GM23248 (cell line): Measurements from ENCODE around the gene KREMEN2. TPM values are rescaled to one million over a fixed set of nuclear protein-coding genes. Genes with fewer than 3 reads are reported as not detected.
"Not testable (repeated sequence)": the region's sequence is repeated elsewhere in the genome, so short reads cannot be mapped to it uniquely, and the experiment has no call there.

Source experiments
- DNase-seq: peaks from one replicate; pipeline ENCODE4 v3.0.0-alpha.2; 2015
- H2AFZ ChIP-seq: fragments of 200-600 bp; sonication (generic); 2 replicates; pipeline ENCODE4 v1.6.1; 2016; ENCODE audit warnings: antibody characterized with exemption
- H3F3A ChIP-seq: fragments of 200-600 bp; sonication (generic); 2 replicates; pipeline ENCODE4 v1.6.1; 2016; ENCODE audit warnings: mild to moderate bottlenecking, antibody characterized with exemption, mixed run types; ENCODE audit not compliant: insufficient read depth
- H3K27ac ChIP-seq: fragments of 200-600 bp; sonication (generic); 2 replicates; pipeline ENCODE4 v1.5.1; 2016; ENCODE audit warnings: mild to moderate bottlenecking
- H3K27me3 ChIP-seq: fragments of 200-600 bp; sonication (generic); replicated peaks from 2 replicates; pipeline ENCODE4 v1.6.1; 2016; ENCODE audit warnings: mild to moderate bottlenecking; ENCODE audit not compliant: insufficient read depth
- H3K36me3 ChIP-seq: fragments of 200-600 bp; sonication (generic); 2 replicates; pipeline ENCODE4 v1.6.1; 2016; ENCODE audit warnings: low read depth, mild to moderate bottlenecking
- H3K4me1 ChIP-seq: fragments of 200-600 bp; sonication (generic); 2 replicates; pipeline ENCODE4 v1.6.1; 2016; ENCODE audit warnings: mild to moderate bottlenecking; ENCODE audit not compliant: insufficient read depth
- H3K4me2 ChIP-seq: fragments of 200-600 bp; sonication (generic); one replicate; pipeline ENCODE4 v1.6.1; 2016; ENCODE audit warnings: mild to moderate bottlenecking; ENCODE audit not compliant: unreplicated experiment
- H3K4me3 ChIP-seq: fragments of 200-600 bp; sonication (generic); 2 replicates; pipeline ENCODE4 v1.5.1; 2016; ENCODE audit warnings: mild to moderate bottlenecking
- H3K79me2 ChIP-seq: fragments of 200-600 bp; sonication (generic); 2 replicates; pipeline ENCODE4 v1.6.1; 2016; ENCODE audit warnings: mild to moderate bottlenecking; ENCODE audit not compliant: insufficient read depth
- H3K9ac ChIP-seq: fragments of 200-600 bp; sonication (generic); 2 replicates; pipeline ENCODE4 v1.6.1; 2016; ENCODE audit warnings: mild to moderate bottlenecking
- H3K9me2 ChIP-seq: fragments of 200-600 bp; sonication (generic); 2 replicates; pipeline ENCODE4 v1.6.1; 2016; ENCODE audit warnings: mixed run types, mild to moderate bottlenecking, moderate library complexity; ENCODE audit not compliant: insufficient read depth
- H3K9me3 ChIP-seq: fragments of 200-600 bp; sonication (generic); one replicate; pipeline ENCODE4 v1.6.1; 2017; ENCODE audit warnings: low read depth
- H4K20me1 ChIP-seq: fragments of 200-600 bp; sonication (generic); 2 replicates; pipeline ENCODE4 v1.6.0; 2016; ENCODE audit not compliant: insufficient read depth
- EZH2 ChIP-seq: fragments of 200-600 bp; sonication (generic); IDR thresholded peaks from 2 replicates; pipeline ENCODE4 v1.6.1; 2018; ENCODE audit warnings: antibody characterized with exemption, mild to moderate bottlenecking; ENCODE audit not compliant: insufficient read depth, poor library complexity, severe bottlenecking
- EZH2phosphoT487 ChIP-seq: fragments of 200-600 bp; sonication (generic); IDR thresholded peaks from 2 replicates; pipeline ENCODE4 v1.6.1; 2018; ENCODE audit warnings: antibody characterized with exemption, moderate library complexity, mild to moderate bottlenecking, low read depth; ENCODE audit not compliant: insufficient read depth
- WGBS, 2 experiments: methylation state at CpG; one replicate each; pipeline ENCODE4 v1.1.6; 2015 to 2017; ENCODE audit warnings: low lambda C conversion rate in 2 of 2, low coverage in 1 of 2; ENCODE audit errors: missing lambda C conversion rate in 2 of 2; 5-methylcytosine and 5-hydroxymethylcytosine counted together
- in situ Hi-C: fragments of 300-500 bp; cut with MboI; formaldehyde crosslinking; loops from 2 replicates; pipeline ENCODE4 v1.15.0; 2020
- polyA plus RNA-seq: library from polyadenylated mRNA; unstranded; fragments of >200 nt; fragmentation: Nextera tagmentation; extraction: Ambion mirVana; gene quantifications from 2 replicates; pipeline ENCODE4 v1.2.1, GENCODE V29; 2016
- total RNA-seq: library from RNA; depleted of rRNA; stranded (reverse); fragments of >200 nt; shearing (Covaris generic); gene quantifications from 2 replicates; pipeline ENCODE4 v1.2.3, GENCODE V29; 2014

KREMEN2 gene
- total and polyA plus RNA-seq, 2 experiments from 2014 or later, result not detected

DNA sequence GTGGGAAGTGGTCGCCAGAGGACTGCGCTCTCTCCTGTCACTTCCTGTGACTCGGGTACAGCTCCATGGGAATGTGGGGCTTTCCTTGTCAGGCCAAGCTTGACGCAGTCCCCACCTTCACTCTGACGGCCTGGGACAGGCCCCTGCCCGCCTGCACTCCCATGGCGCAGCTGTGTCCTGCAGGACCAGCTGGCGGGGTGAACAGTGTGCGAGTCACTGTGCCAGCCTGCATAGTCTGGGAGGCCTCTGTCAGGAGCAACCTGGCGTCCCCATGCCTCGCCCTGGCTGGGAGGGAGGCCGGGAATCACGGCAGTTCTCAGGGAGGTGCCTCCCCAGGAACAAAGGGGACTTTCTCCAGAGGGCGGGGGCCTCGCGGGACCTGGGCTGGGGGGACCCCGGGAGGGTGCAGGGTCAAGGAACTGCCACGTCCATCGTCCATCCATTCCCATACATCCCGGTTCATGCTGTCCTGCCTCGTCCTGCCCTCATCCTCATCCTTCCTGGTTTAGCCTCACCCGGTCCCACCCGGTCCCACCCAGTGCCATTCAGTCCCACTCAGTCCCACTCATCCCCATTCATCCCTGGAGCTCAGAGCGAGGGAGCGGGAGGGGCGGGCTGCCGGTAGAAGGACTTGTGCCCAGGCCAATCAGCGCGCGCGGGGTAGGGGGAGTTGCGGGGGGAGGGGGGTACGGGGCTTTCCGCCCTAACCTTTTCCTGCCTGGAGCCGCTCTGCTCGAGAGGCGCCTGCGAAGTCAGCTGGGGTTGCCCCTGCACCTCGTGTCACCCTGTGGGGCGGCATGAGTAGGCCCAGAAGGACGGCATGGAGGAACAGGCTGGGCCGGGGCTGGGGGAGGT, 38.9 kb upstream of the KREMEN2 start:
- H3K27ac ChIP-seq, result no peak overlapping the region
- H3K4me3 ChIP-seq, result no peak overlapping the region
- in situ Hi-C loops, result no loop called here
- no peaks in the 10 kb centered on the region for H3K4me1 ChIP-seq
- H3K9me3 ChIP-seq, result no peaks in the 10 kb centered on the region
- no peaks in the 10 kb centered on the region for H3K9me2 ChIP-seq
- no peaks in the 10 kb centered on the region for H4K20me1 ChIP-seq
- H3K9ac ChIP-seq, result no peak overlapping the region
- H3K27me3 ChIP-seq, result no peaks in the 10 kb centered on the region
- DNase-seq, result no peak
- peaks cover 7% of the 10 kb centered on the region; the same call in 1 of the 2 replicates for H3F3A ChIP-seq
- TF ChIP-seq EZH2phosphoT487 (no peak), EZH2 (no peak)
- H3K36me3 ChIP-seq, result peaks cover 3% of the 10 kb centered on the region; the same call in 1 of the 2 replicates
- peaks cover 13% of the 10 kb centered on the region for H3K79me2 ChIP-seq
- 80 to 91% methylated on average over 26 to 39 of the region's 42 CpGs for WGBS, 2 experiments
- H3K4me2 ChIP-seq, result no peak overlapping the region
- H2AFZ ChIP-seq, result no peak overlapping the region

DNA sequence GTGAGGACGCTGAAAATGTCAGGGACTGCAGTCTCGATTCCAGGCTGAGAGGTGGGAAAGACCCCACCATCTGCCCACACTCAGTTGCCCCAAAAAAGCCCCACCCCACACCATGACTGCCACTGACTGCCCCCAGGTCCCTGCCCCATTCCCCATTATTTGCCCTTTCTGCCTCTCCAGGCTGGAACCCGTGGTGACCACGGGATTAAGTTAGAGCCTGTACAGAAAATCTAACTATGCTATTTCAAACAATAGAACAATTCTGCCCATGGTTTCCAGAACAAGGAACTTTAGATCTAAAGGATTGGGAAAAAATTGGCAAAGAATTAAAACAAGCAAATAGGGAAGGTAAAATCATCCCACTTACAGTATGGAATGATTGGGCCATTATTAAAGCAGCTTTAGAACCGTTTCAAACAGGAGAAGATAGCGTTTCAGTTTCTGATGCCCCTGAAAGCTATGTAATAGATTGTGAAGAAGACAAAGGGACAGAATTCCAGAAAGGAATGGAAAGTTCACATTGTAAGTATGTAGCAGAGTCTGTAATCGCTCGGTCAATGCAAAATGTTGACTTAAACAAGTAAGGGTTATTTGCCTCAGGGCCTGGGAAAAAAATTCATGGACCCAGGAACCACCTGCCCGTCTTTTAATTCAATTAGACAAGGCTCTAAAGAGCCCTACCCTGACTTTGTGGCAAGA, 38.0 kb upstream of the KREMEN2 start:
- H3K79me2 ChIP-seq, result peaks cover 11% of the 10 kb centered on the region
- no peak overlapping the region for H3K4me3 ChIP-seq
- H3K4me1 ChIP-seq, result no peaks in the 10 kb centered on the region
- no peaks in the 10 kb centered on the region for H3K9me3 ChIP-seq
- DNase-seq, result no peak
- H3F3A ChIP-seq, result peaks cover 7% of the 10 kb centered on the region; the same call in 1 of the 2 replicates
- no peaks in the 10 kb centered on the region for H3K27me3 ChIP-seq
- H3K9me2 ChIP-seq, result no peaks in the 10 kb centered on the region
- H3K36me3 ChIP-seq, result peaks cover 3% of the 10 kb centered on the region; the same call in 1 of the 2 replicates
- no peak overlapping the region for H2AFZ ChIP-seq
- no peak for TF ChIP-seq EZH2phosphoT487
- no peak for TF ChIP-seq EZH2
- no peak overlapping the region for H3K9ac ChIP-seq
- no peak overlapping the region for H3K27ac ChIP-seq
- H3K4me2 ChIP-seq, result no peak overlapping the region
- in situ Hi-C loops, result no loop called here
- 74 to 79% methylated on average over 9 of the region's 9 CpGs for WGBS, 2 experiments
- H4K20me1 ChIP-seq, result no peaks in the 10 kb centered on the region

DNA sequence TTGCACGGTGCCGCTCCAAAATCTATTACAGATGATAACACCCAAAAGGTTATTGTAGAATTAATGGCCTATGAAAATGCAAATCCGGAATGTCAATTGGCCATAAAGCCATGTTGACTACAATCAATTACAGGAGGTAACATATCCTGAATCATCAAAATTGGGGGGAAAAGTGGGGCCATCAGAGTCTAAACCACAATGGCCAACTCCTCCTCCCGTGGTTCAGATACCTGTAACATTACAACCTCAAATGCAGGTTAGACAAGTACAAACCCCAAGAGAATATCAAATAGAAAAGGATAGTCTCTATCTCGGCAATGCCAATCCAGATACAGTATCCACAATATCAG, 37.5 kb upstream of the KREMEN2 start:
- H2AFZ ChIP-seq, result peak overlapping the region; percentile 78
- no peaks in the 10 kb centered on the region for H3K9me2 ChIP-seq
- no peaks in the 10 kb centered on the region for H3K9me3 ChIP-seq
- H3K27ac ChIP-seq, result 0 out of 2 replicates have a peak overlapping the region, but pooled peaks have one; percentile 13
- H3K9ac ChIP-seq, result peak overlapping the region; percentile 62
- H3K4me3 ChIP-seq, result peak overlapping the region; percentile 57
- H3F3A ChIP-seq, result peaks cover 7% of the 10 kb centered on the region; the same call in 1 of the 2 replicates
- no peaks in the 10 kb centered on the region for H4K20me1 ChIP-seq
- H3K79me2 ChIP-seq, result peaks cover 11% of the 10 kb centered on the region
- peak overlapping the region; percentile 81 for H3K4me2 ChIP-seq
- WGBS, 2 experiments, result 60 to 66% methylated on average over 5 of the region's 5 CpGs
- in situ Hi-C loops, result no loop called here
- H3K4me1 ChIP-seq, result no peaks in the 10 kb centered on the region
- TF ChIP-seq EZH2phosphoT487, result no peak
- TF ChIP-seq EZH2, result no peak
- H3K36me3 ChIP-seq, result peaks cover 3% of the 10 kb centered on the region; the same call in 1 of the 2 replicates
- no peaks in the 10 kb centered on the region for H3K27me3 ChIP-seq
- no peak for DNase-seq

DNA sequence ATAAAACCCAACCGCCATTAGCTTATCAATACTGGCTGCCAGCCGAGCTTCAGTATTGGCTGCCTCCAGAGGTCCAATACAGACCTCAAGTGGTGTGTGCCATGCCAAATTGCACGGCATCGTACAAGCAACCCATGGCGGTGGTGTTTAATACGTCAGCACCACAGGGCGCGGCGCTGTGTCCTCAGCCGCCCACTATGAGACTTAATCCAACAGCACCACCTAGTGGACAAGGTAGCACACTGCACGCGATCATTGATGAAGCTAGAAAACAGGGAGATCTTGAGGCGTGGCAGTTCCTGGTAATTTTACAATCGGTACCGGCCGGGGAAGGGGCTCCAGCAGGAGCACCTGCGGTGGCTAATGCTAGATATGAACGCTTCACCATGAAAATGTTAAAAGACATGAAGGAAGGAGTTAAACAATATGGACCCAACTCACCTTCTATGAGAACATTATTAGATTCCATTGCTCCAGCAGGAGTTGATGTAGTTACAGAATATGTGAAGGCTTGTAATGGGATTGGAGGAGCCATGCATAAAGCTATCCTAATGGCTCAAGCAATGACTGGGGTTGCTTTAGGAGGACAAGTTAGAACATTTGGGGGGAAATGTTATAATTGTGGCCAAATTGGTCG, 36.9 kb upstream of the KREMEN2 start:
- H3K4me2 ChIP-seq, result peak overlapping the region; percentile 81
- in situ Hi-C loops, result no loop called here

DNA sequence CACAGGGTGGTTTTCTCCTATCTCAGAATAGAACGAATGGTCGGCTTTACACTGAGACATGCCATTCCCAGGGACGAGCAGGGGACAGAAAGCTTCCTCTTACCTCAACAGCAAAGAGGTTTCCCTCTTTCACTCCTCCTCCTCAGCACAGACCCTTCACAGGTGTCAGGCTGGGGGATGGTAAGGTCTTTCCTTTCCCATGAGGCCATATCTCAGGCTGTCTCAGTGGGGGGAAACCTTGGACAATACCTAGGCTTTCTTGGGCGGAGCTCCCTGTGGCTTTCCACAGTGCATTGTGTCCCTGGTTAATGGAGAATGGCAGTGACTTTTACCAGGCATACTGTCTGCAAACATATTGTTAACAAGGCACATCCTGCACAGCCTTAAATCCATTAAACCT, 35.9 kb upstream of the KREMEN2 start:
- H3F3A ChIP-seq, H3K9me3 ChIP-seq, H3K4me1 ChIP-seq, H3K4me3 ChIP-seq, H3K79me2 ChIP-seq, H4K20me1 ChIP-seq, DNase-seq, H3K27ac ChIP-seq, H3K36me3 ChIP-seq, H3K9ac ChIP-seq, H2AFZ ChIP-seq, H3K9me2 ChIP-seq, H3K27me3 ChIP-seq, in situ Hi-C loops, H3K4me2 ChIP-seq: not testable (repeated sequence)
- WGBS, 2 experiments, result 85 to 92% methylated on average over 4 of the region's 4 CpGs

More for the DNA sequence above, 36.9 kb upstream of the KREMEN2 start:
- H3K9me2 ChIP-seq, result no peaks in the 10 kb centered on the region
- peaks cover 8% of the 10 kb centered on the region for H3K79me2 ChIP-seq
- H3K4me3 ChIP-seq, result peak overlapping the region; percentile 57
- H2AFZ ChIP-seq, result peak overlapping the region; percentile 78
- H3K27ac ChIP-seq, result 0 out of 2 replicates have a peak overlapping the region, but pooled peaks have one; percentile 13
- no peaks in the 10 kb centered on the region for H4K20me1 ChIP-seq
- H3K9ac ChIP-seq, result peak overlapping the region; percentile 62
- peaks cover 7% of the 10 kb centered on the region; the same call in 1 of the 2 replicates for H3F3A ChIP-seq
- no peak for TF ChIP-seq EZH2phosphoT487
- TF ChIP-seq EZH2, result no peak
- H3K27me3 ChIP-seq, result no peaks in the 10 kb centered on the region
- 11% methylated on average over 19 of the region's 19 CpGs for WGBS, 2 experiments
- H3K36me3 ChIP-seq, result peaks cover 3% of the 10 kb centered on the region; the same call in 1 of the 2 replicates
- DNase-seq, result peak; percentile 94
- H3K9me3 ChIP-seq, result no peaks in the 10 kb centered on the region
- no peaks in the 10 kb centered on the region for H3K4me1 ChIP-seq
